ENCODE results near the gene RBM26. TPM values are rescaled to one million over a fixed set of nuclear protein-coding genes. Genes with fewer than 3 reads are reported as not detected.

The RBM26 gene
- total and polyA plus RNA-seq, 3 donors from 2014 or later: 37.6 to 67.5 (median 66.1) TPM

GRCh38 chr13:79402074-79402635, 3.9 kb downstream of the RBM26 start:
- peaks cover 21% of the 10 kb centered on the region for H3K4me1 ChIP-seq
- H3K27ac ChIP-seq: no peak overlapping the region
- WGBS, 2 donors: 46 to 55% methylated on average over 2 of the region's 2 CpGs
- no peaks in the 10 kb centered on the region for H3K36me3 ChIP-seq (ENCODE audit: low read depth, missing control alignments)
- TF ChIP-seq POLR2A (IDR thresholded peaks at IDR 0.05) (no peak), CTCF (IDR thresholded peaks at IDR 0.05) (no peak)
- no peak for DNase-seq
- intact Hi-C loops (cut with DNase I; ENCODE audit: low total_unique reads): no loop called here
- H3K4me3 ChIP-seq: no peak overlapping the region
- no peaks in the 10 kb centered on the region for H3K27me3 ChIP-seq
- no peaks in the 10 kb centered on the region for H3K9me3 ChIP-seq

- WGBS, 2 donors: 43 to 46% methylated on average over 2 of the region's 2 CpGs
- H3K27me3 ChIP-seq: no peaks in the 10 kb centered on the region
- H3K4me3 ChIP-seq: no peak overlapping the region
- TF ChIP-seq CTCF (IDR thresholded peaks at IDR 0.05): no peak
- TF ChIP-seq POLR2A (IDR thresholded peaks at IDR 0.05): no peak
- no peaks in the 10 kb centered on the region for H3K36me3 ChIP-seq (ENCODE audit: low read depth, missing control alignments)
- H3K4me1 ChIP-seq: peaks cover 15% of the 10 kb centered on the region
- H3K9me3 ChIP-seq: no peaks in the 10 kb centered on the region
- no peak for DNase-seq
- H3K27ac ChIP-seq: no peak overlapping the region
- intact Hi-C loops (cut with DNase I; ENCODE audit: low total_unique reads): no loop called here
These were observed 4.6 kb downstream of the RBM26 start for GRCh38 chr13:79401259-79402070.

- no peak for TF ChIP-seq POLR2A (IDR thresholded peaks at IDR 0.05)
- no peak for TF ChIP-seq CTCF (IDR thresholded peaks at IDR 0.05)
- no peaks in the 10 kb centered on the region for H3K27me3 ChIP-seq
- peaks cover 4% of the 10 kb centered on the region for H3K4me1 ChIP-seq
- 67 to 95% methylated on average over 1 of the region's 1 CpG for WGBS, 2 donors
- H3K27ac ChIP-seq: no peak overlapping the region
- no peaks in the 10 kb centered on the region for H3K9me3 ChIP-seq
- no peak for DNase-seq
- H3K4me3 ChIP-seq: no peak overlapping the region
- H3K36me3 ChIP-seq (ENCODE audit: low read depth, missing control alignments): no peaks in the 10 kb centered on the region
- intact Hi-C loops (cut with DNase I; ENCODE audit: low total_unique reads): no loop called here
These were observed 7.1 kb downstream of the RBM26 start for GRCh38 chr13:79398915-79399314.

- Histone ChIP-seq H3K4me3 (no peak overlapping the region), H3K4me1 (no peaks in the 10 kb centered on the region), H3K9me3 (no peaks in the 10 kb centered on the region), H3K27me3 (no peaks in the 10 kb centered on the region), H3K27ac (no peak overlapping the region), H3K36me3 (ENCODE audit: low read depth, missing control alignments) (no peaks in the 10 kb centered on the region)
- TF ChIP-seq POLR2A (IDR thresholded peaks at IDR 0.05) (no peak), CTCF (IDR thresholded peaks at IDR 0.05) (no peak)
- no peak for DNase-seq
- intact Hi-C loops (cut with DNase I; ENCODE audit: low total_unique reads): no loop called here
These were observed 7.9 kb downstream of the RBM26 start for GRCh38 chr13:79398127-79398526.

- no peaks in the 10 kb centered on the region for H3K4me1 ChIP-seq
- intact Hi-C loops (cut with DNase I; ENCODE audit: low total_unique reads): no loop called here
- no peak for DNase-seq
- H3K36me3 ChIP-seq (ENCODE audit: low read depth, missing control alignments): no peaks in the 10 kb centered on the region
- no peak for TF ChIP-seq POLR2A (IDR thresholded peaks at IDR 0.05)
- TF ChIP-seq CTCF (IDR thresholded peaks at IDR 0.05): no peak
- H3K27ac ChIP-seq: no peak overlapping the region
- no peaks in the 10 kb centered on the region for H3K27me3 ChIP-seq
- 93 to 96% methylated on average over 4 of the region's 4 CpGs for WGBS, 2 donors
- no peak overlapping the region for H3K4me3 ChIP-seq
- H3K9me3 ChIP-seq: no peaks in the 10 kb centered on the region
These were observed 10.2 kb downstream of the RBM26 start for GRCh38 chr13:79395881-79396280.

Measured in testis (tissue), 3 donors.